SK-N-SH (cell line): ENCODE data around the gene GZMA. TPM values are rescaled to one million over a fixed set of nuclear protein-coding genes. Genes with fewer than 3 reads are reported as not detected.

Experiments used
- CTCF ChIA-PET: fragments of 300-600, 350-600 bp; formaldehyde crosslinking; extraction: SDS; loops from one replicate; lab custom pipeline; 2021; lab: Yijun Ruan, JAX
- POLR2A ChIA-PET: fragments of 350-600 bp; sonication (Branson Sonifier 250); formaldehyde crosslinking; extraction: SDS; loops from one replicate; lab custom pipeline; 2020; ENCODE audit warnings: antibody characterized with exemption, inconsistent platforms; lab: Yijun Ruan, JAX
- DNase-seq: peaks from one replicate; pipeline ENCODE4 v3.0.0; 2012
- H2AFZ ChIP-seq: fragments of 200-600 bp; sonication (generic); 2 replicates; pipeline ENCODE4 v1.8.1; 2016; ENCODE audit warnings: antibody characterized with exemption, mild to moderate bottlenecking, low read depth
- H3F3A ChIP-seq: fragments of 200-600 bp; sonication (generic); replicated peaks from 2 replicates; pipeline ENCODE3; 2016; ENCODE audit warnings: antibody characterized with exemption, mild to moderate bottlenecking; ENCODE audit not compliant: insufficient read depth
- H3K27ac ChIP-seq, 2 experiments: fragments of 200-500 bp in 1 of 2; fragments of 200-600 bp in 1 of 2; sonication (Bioruptor generic) in 1 of 2; sonication (generic), shearing (Covaris generic) in 1 of 2; 2 replicates each; pipeline versions ENCODE4 v1.5.1 to v1.6.1; 2014 to 2016; ENCODE audit warnings: low read depth in 2 of 2, inconsistent platforms in 1 of 2, low read length in 1 of 2, mild to moderate bottlenecking in 1 of 2, mixed read lengths in 1 of 2
- H3K27me3 ChIP-seq: fragments of 200-600 bp; sonication (generic), shearing (Covaris generic); 2 replicates; pipeline ENCODE4 v1.6.1; 2016; ENCODE audit warnings: mixed run types; ENCODE audit not compliant: insufficient read depth
- H3K36me3 ChIP-seq, 2 experiments: fragments of 200-500 bp in 1 of 2; fragments of 200-600 bp in 1 of 2; sonication (Bioruptor generic) in 1 of 2; sonication (generic) in 1 of 2; replicated peaks in 1 of 2; 2 replicates each; pipeline versions ENCODE3 to v1.5.1; 2014 to 2016; ENCODE audit warnings: low read length in 1 of 2, mild to moderate bottlenecking in 1 of 2; ENCODE audit not compliant: insufficient read depth in 2 of 2, control insufficient read depth in 1 of 2
- H3K4me1 ChIP-seq, 2 experiments: fragments of 200-500 bp in 1 of 2; fragments of 200-600 bp in 1 of 2; sonication (Bioruptor generic) in 1 of 2; sonication (generic), shearing (Covaris generic) in 1 of 2; 2 replicates each; pipeline versions ENCODE4 v1.5.1 to v1.6.1; 2014 to 2016; ENCODE audit warnings: low read depth in 1 of 2, low read length in 1 of 2, mixed run types in 1 of 2; ENCODE audit not compliant: insufficient read depth in 2 of 2, control insufficient read depth in 1 of 2
- H3K4me2 ChIP-seq: fragments of 200-600 bp; sonication (generic), shearing (Covaris generic); 2 replicates; pipeline ENCODE4 v1.6.1; 2017; ENCODE audit warnings: mixed run types
- H3K4me3 ChIP-seq, 2 experiments: fragments of 200-500 bp in 1 of 2; fragments of 200-600 bp in 1 of 2; sonication (Bioruptor generic) in 1 of 2; sonication (generic), shearing (Covaris generic) in 1 of 2; 2 replicates each; pipeline versions ENCODE4 v1.5.1 to v1.8.1; 2014 to 2016; ENCODE audit warnings: low read depth in 2 of 2, inconsistent platforms in 1 of 2, low read length in 1 of 2, mild to moderate bottlenecking in 1 of 2, mixed read lengths in 1 of 2, moderate library complexity in 1 of 2
- H3K79me2 ChIP-seq: fragments of 200-600 bp; sonication (generic); 2 replicates; pipeline ENCODE4 v1.8.1; 2017; ENCODE audit warnings: mild to moderate bottlenecking; ENCODE audit not compliant: insufficient read depth
- H3K9ac ChIP-seq: fragments of 200-600 bp; sonication (generic); 2 replicates; pipeline ENCODE4 v1.6.1; 2017; ENCODE audit warnings: mixed run types
- H3K9me2 ChIP-seq: fragments of 200-600 bp; sonication (generic); 2 replicates; pipeline ENCODE4 v1.6.1; 2017; ENCODE audit warnings: mixed run types
- H3K9me3 ChIP-seq: fragments of 200-600 bp; sonication (generic); 2 replicates; pipeline ENCODE4 v1.6.1; 2017; ENCODE audit warnings: mixed run types, mild to moderate bottlenecking, moderate library complexity
- H4K20me1 ChIP-seq: fragments of 200-600 bp; sonication (generic); 2 replicates; pipeline ENCODE4 v1.6.1; 2017; ENCODE audit warnings: mild to moderate bottlenecking, mixed run types; ENCODE audit not compliant: insufficient read depth
- ELF1 ChIP-seq: IDR thresholded peaks from 2 replicates; pipeline ENCODE4 v1.4.0; 2012
- EP300 ChIP-seq, 2 experiments: IDR thresholded peaks; 2 replicates each; pipeline versions ENCODE4 v1.4.0 to v1.6.1; 2012; ENCODE audit warnings: borderline replicate concordance in 1 of 2, low read depth in 1 of 2, low read length in 1 of 2
- EZH2phosphoT487 ChIP-seq: fragments of 200-600 bp; sonication (generic); IDR thresholded peaks from 2 replicates; pipeline ENCODE4 v1.6.1; 2017; ENCODE audit warnings: low read depth, mixed run types, mild to moderate bottlenecking, antibody characterized with exemption, moderate library complexity, borderline replicate concordance
- FOXM1 ChIP-seq: IDR thresholded peaks from 2 replicates; pipeline ENCODE4 v1.4.0; 2012; ENCODE audit warnings: low read depth, mild to moderate bottlenecking
- GABPA ChIP-seq: IDR thresholded peaks from 2 replicates; pipeline ENCODE4 v1.4.0; 2012; ENCODE audit warnings: low read depth, mild to moderate bottlenecking
- NRF1 ChIP-seq: IDR thresholded peaks from 2 replicates; pipeline ENCODE4 v1.6.1; 2012; ENCODE audit warnings: low read depth, mild to moderate bottlenecking, low read length
- RAD21 ChIP-seq: IDR thresholded peaks from 2 replicates; pipeline ENCODE4 v1.6.1; 2012; ENCODE audit warnings: mild to moderate bottlenecking, low read length
- RCOR1 ChIP-seq: fragments of 150-350 bp; IDR thresholded peaks from 2 replicates; pipeline ENCODE4 v1.6.1; 2017; ENCODE audit warnings: antibody characterized with exemption, low read length
- RFX5 ChIP-seq: IDR thresholded peaks from 2 replicates; pipeline ENCODE4 v1.6.1; 2012; ENCODE audit warnings: mild to moderate bottlenecking, improper control_type of control experiment, low read length
- TEAD4 ChIP-seq: IDR thresholded peaks from 2 replicates; pipeline ENCODE4 v1.4.0; 2012; ENCODE audit warnings: mild to moderate bottlenecking, borderline replicate concordance; ENCODE audit not compliant: insufficient read depth
- WGBS: methylation state at CpG from one replicate; pipeline ENCODE4 v1.1.6; 2017; ENCODE audit warnings: low lambda C conversion rate; 5-methylcytosine and 5-hydroxymethylcytosine counted together
- polyA plus RNA-seq, 3 experiments: library from polyadenylated mRNA; depleted of rRNA; stranded (reverse); fragments of >200 nt; gene quantifications; 2 replicates each; pipeline ENCODE4 v1.2.3, GENCODE V29; 2012
- TF ChIP-seq, protein P1 (sequence below): IDR thresholded peaks from 2 replicates; pipeline ENCODE4 v1.4.0; 2012; ENCODE audit warnings: low read depth, borderline replicate concordance
- TF ChIP-seq, protein P2 (sequence below): fragments of 150-350 bp; IDR thresholded peaks from 2 replicates; pipeline ENCODE4 v1.6.1; 2016; ENCODE audit warnings: mild to moderate bottlenecking, low read depth, low read length
- TF ChIP-seq, protein P3 (sequence below): fragments of 200-600 bp; sonication (generic); IDR thresholded peaks from 2 replicates; pipeline ENCODE4 v1.6.1; 2017; ENCODE audit warnings: antibody characterized with exemption, mild to moderate bottlenecking, moderate library complexity
- TF ChIP-seq, protein P4 (sequence below): fragments of 150-350 bp; IDR thresholded peaks from 2 replicates; pipeline ENCODE4 v1.6.1; 2017; ENCODE audit warnings: antibody characterized with exemption, low read length, low read depth, borderline replicate concordance

Gene GZMA
- 0.07 TPM in 1 of 2 replicates, not detected in the other for polyA plus RNA-seq (2012; rRNA removed)
- polyA plus RNA-seq (2012; cell fraction: cytosol; rRNA removed), result 0.12 and 0.14 TPM in 2 replicates
- polyA plus RNA-seq (2012; cell fraction: nucleus; rRNA removed), result not detected in 2 replicates

DNA sequence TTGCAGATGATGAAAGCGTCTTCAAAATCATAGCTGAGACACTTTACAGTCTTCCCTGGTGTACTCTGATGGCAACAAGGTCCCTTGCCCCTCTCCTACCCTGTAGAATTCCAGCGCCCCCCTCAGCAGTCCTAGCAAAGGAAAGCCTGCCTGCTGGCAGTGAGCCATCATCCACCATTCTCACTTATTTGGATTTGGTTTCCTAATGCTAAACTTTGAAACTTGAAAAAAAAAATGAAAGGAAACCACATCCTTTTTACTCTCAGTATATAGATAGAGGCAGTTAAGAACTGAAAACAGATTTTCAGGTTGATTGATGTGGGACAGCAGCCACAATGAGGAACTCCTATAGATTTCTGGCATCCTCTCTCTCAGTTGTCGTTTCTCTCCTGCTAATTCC lies at the start of gene GZMA:
GZMA (plus strand) TSS at position 299 of the 400 bp plus-strand sequence; CDS start at position 336, 37 bp downstream.
- H2AFZ ChIP-seq, result peak within 1 kb of the TSS; percentile 32; the same call in 1 of the 2 replicates
- H3K27ac ChIP-seq, result no peak within 1 kb of the TSS
- H3K79me2 ChIP-seq, result no peaks in the 10 kb centered on the region
- POLR2A ChIA-PET, result no interaction called here
- 0% methylated on average over 3 of the region's 3 CpGs for WGBS
- no peaks in the 10 kb centered on the region for H4K20me1 ChIP-seq
- no peaks in the 10 kb centered on the region for H3F3A ChIP-seq
- H3K9me2 ChIP-seq, result no peaks in the 10 kb centered on the region
- peak within 1 kb of the TSS; percentile 4; the same call in 1 of the 2 replicates for H3K4me2 ChIP-seq
- no peaks in the 10 kb centered on the region for H3K9me3 ChIP-seq
- no peak within 1 kb of the TSS for H3K4me3 ChIP-seq
- DNase-seq, result no peak
- TF ChIP-seq ELF1 (no peak), RFX5 (no peak), NRF1 (no peak), TEAD4 (no peak), RAD21 (no peak), GABPA (no peak), EP300 (IDR thresholded peaks at IDR 0.05; ENCODE audit: borderline replicate concordance in 1 of 2, low read depth in 1 of 2, low read length in 1 of 2) (no peak), EZH2phosphoT487 (no peak), FOXM1 (no peak), RCOR1 (no peak)
- TF ChIP-seq, protein P1, sequence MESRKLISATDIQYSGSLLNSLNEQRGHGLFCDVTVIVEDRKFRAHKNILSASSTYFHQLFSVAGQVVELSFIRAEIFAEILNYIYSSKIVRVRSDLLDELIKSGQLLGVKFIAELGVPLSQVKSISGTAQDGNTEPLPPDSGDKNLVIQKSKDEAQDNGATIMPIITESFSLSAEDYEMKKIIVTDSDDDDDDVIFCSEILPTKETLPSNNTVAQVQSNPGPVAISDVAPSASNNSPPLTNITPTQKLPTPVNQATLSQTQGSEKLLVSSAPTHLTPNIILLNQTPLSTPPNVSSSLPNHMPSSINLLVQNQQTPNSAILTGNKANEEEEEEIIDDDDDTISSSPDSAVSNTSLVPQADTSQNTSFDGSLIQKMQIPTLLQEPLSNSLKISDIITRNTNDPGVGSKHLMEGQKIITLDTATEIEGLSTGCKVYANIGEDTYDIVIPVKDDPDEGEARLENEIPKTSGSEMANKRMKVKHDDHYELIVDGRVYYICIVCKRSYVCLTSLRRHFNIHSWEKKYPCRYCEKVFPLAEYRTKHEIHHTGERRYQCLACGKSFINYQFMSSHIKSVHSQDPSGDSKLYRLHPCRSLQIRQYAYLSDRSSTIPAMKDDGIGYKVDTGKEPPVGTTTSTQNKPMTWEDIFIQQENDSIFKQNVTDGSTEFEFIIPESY, result no peak
- TF ChIP-seq, protein P2, sequence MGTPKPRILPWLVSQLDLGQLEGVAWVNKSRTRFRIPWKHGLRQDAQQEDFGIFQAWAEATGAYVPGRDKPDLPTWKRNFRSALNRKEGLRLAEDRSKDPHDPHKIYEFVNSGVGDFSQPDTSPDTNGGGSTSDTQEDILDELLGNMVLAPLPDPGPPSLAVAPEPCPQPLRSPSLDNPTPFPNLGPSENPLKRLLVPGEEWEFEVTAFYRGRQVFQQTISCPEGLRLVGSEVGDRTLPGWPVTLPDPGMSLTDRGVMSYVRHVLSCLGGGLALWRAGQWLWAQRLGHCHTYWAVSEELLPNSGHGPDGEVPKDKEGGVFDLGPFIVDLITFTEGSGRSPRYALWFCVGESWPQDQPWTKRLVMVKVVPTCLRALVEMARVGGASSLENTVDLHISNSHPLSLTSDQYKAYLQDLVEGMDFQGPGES, result no peak
- TF ChIP-seq, protein P3, sequence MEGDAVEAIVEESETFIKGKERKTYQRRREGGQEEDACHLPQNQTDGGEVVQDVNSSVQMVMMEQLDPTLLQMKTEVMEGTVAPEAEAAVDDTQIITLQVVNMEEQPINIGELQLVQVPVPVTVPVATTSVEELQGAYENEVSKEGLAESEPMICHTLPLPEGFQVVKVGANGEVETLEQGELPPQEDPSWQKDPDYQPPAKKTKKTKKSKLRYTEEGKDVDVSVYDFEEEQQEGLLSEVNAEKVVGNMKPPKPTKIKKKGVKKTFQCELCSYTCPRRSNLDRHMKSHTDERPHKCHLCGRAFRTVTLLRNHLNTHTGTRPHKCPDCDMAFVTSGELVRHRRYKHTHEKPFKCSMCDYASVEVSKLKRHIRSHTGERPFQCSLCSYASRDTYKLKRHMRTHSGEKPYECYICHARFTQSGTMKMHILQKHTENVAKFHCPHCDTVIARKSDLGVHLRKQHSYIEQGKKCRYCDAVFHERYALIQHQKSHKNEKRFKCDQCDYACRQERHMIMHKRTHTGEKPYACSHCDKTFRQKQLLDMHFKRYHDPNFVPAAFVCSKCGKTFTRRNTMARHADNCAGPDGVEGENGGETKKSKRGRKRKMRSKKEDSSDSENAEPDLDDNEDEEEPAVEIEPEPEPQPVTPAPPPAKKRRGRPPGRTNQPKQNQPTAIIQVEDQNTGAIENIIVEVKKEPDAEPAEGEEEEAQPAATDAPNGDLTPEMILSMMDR, result no peak
- TF ChIP-seq, protein P4, sequence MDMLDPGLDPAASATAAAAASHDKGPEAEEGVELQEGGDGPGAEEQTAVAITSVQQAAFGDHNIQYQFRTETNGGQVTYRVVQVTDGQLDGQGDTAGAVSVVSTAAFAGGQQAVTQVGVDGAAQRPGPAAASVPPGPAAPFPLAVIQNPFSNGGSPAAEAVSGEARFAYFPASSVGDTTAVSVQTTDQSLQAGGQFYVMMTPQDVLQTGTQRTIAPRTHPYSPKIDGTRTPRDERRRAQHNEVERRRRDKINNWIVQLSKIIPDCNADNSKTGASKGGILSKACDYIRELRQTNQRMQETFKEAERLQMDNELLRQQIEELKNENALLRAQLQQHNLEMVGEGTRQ, result no peak
- H3K36me3 ChIP-seq, result no peaks in the 10 kb centered on the region
- no peak within 1 kb of the TSS for H3K9ac ChIP-seq
- H3K27me3 ChIP-seq, result no peaks in the 10 kb centered on the region; the same call in 1 of the 2 replicates
- CTCF ChIA-PET, result no interaction called here
- no peaks in the 10 kb centered on the region; a peak in 1 of 4 replicates for H3K4me1 ChIP-seq
